GM19324 (cell line): Measurements from ENCODE around the gene CADPS.

Experiments
- ATAC-seq: cut with Tn5 transposase; IDR thresholded peaks from one replicate; pipeline ENCODE4 v1.9.1; 2021; ENCODE audit warnings: mild to moderate bottlenecking, moderate library complexity; ENCODE audit not compliant: unreplicated experiment, low FRiP score

CADPS gene

GRCh38 chr3:62700357-62700756, 174.9 kb downstream of the CADPS start:
- ATAC-seq, result no peak

DNA sequence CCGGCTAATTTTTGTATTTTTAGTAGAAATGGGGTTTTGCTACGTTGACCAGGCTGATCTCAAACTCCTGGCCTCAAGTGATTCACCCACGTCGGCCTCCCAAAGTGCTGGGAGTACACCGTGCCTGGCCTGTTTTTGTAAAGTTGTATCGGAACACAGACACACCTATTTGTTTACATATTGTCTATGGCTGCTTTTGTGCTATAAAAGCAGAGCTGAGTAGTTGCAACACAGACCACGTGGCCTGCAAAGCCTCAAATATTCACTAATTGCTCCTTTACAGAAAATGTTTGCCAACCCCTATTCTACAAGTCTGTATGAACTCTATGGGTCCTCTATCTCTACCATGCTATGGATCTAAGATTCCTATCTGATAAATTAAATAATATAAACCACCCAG, 175.5 kb downstream of the CADPS start:
- ATAC-seq, result no peak

DNA sequence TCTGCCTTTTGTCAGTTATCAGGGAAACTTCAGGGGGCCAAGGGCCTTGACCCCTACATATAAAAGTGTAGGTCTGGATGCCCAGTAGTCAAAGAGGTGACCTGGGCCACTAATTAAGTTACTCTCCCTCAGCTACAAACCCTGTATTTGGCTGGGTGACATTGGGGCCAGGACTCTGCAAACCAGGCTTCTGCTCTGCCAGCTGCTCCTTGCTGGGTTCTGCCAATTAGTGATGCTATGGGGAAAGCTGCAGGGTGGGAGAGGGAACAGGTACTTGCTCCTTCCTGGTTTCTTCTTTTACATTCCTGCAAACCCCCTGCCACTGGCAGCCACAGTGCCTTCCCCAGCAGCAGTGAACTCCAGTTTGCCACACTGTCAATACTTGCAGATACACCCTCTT, 179.2 kb downstream of the CADPS start:
- no peak for ATAC-seq

GRCh38 chr3:62688812-62689211, 186.4 kb downstream of the CADPS start:
- ATAC-seq, result no peak

- no peak for ATAC-seq
Measured at GRCh38 chr3:62688050-62688449, 187.2 kb downstream of the CADPS start.

- no peak for ATAC-seq
Measured at GRCh38 chr3:62686503-62687294, 188.5 kb downstream of the CADPS start.

- ATAC-seq, result no peak
Measured at GRCh38 chr3:62682826-62683225, 192.4 kb downstream of the CADPS start.

DNA sequence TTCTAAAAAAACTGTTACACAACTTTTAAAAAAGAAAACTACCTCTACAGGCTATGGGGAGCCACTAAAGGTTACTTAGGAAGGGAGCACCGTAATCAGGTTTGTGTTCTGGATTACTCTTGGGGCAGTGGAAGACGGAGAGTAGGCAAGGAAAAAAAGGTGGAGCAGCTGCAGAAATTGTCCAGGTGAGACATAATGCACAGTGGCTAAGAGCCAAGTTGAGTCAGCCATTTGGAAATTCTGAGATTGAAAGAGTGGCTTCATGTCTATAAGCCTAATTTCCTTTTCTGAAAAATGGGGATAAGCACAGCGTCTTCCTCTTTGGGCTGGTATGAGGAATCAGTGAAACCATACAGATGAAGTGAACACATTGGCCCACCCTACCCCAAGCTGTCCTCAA, 195.2 kb downstream of the CADPS start:
- no peak for ATAC-seq

DNA sequence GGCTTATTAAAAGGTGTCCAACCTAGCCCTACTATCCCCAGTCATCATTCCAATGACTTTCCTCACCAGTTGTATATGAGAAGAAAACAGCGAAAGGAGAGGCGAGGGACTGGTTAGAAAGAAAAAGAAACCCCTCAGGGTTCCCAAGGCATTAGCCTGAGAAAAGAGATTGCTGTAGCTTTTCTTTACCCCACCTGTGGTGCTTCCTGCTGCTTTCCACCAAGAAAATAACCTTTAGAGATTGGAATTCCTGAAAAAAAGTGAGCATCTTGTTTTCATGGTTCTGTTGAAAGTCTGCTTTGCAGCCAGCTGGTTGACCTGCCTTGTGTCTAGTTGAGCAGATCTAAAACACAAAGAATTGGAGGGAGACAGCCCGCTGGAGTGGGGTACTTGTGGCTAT, 196.4 kb downstream of the CADPS start:
- ATAC-seq, result no peak

GRCh38 chr3:62677926-62678325, 197.3 kb downstream of the CADPS start:
- no peak for ATAC-seq

- ATAC-seq, result no peak
Measured at GRCh38 chr3:62676689-62677271, 198.4 kb downstream of the CADPS start.

GRCh38 chr3:62675492-62675891, 199.7 kb downstream of the CADPS start:
- ATAC-seq, result no peak

GRCh38 chr3:62672988-62673313, 202.3 kb downstream of the CADPS start:
- ATAC-seq, result no peak

DNA sequence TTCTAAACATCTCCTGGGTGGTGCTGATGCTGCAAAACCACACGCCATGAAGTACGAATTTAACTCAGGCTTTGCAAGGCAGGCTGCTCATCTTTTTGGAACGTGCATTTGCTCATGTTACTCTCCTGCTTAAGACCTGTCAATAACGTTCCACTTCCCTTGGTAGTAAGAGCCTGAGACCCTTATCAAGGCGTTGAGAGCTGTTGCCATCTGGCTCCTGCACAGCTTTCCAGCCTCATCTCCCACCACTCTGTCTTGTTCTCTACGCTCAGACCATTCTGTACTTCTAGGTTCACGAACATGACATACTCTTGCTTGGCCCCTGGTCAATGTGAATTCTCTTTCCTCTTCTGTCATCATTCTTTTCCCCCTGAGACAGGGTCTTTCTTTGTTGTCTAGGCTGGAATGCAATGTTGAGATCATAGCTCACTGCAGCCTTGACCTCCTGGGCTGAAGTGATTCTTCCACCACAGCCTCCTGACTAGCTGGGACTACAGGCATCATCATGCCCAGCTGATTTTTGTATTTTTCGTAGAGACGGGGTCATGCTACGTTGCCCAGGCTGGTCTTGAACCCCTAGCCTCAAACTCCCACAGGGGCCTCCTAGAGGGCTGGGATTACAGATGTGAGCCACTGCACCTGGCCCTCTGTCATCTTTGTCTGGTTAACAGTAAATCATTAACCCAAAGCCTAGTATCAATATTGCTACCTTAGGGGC, 202.8 kb downstream of the CADPS start:
- ATAC-seq, result peak; percentile 81

DNA sequence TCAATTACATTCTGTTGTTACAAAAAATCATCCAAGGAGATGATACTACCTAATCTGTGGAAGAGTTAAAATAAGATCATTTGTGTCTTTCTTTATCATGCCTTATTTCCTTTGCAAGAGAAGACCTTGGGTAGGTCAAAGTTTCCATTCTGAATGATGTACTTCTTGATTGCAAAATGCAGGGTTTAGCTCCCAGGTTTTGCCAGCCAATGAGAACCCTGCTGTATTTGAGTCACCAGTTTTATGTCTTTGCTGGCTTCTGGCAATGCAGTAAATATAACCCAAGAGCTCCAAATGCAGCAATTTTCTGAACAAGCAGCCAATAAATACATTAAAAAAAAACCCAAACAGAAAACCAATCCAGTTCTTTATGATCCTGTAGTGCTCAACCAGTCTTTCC, 204.9 kb downstream of the CADPS start:
- ATAC-seq, result no peak

- ATAC-seq, result no peak
Measured at GRCh38 chr3:62669161-62669560, 206.1 kb downstream of the CADPS start.

DNA sequence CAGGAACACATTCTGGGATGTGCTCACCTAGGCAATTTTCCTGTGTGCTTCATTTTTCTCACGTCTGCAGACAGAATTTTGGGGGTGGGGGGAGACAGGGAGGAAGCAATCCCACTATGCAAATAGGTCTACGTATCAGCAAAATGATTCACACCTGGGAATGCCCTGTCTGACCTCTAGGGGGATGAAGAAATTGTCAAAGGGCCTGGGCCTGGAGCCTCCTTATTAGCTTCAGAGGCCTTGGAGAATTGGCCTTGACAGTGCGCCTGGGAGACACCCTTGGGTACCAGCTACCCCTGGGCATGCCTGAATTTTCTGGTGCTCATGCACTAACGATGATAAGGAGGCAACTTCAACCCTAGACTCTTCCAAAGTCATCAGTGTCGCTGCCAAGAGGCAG, 207.5 kb downstream of the CADPS start:
- no peak for ATAC-seq

DNA sequence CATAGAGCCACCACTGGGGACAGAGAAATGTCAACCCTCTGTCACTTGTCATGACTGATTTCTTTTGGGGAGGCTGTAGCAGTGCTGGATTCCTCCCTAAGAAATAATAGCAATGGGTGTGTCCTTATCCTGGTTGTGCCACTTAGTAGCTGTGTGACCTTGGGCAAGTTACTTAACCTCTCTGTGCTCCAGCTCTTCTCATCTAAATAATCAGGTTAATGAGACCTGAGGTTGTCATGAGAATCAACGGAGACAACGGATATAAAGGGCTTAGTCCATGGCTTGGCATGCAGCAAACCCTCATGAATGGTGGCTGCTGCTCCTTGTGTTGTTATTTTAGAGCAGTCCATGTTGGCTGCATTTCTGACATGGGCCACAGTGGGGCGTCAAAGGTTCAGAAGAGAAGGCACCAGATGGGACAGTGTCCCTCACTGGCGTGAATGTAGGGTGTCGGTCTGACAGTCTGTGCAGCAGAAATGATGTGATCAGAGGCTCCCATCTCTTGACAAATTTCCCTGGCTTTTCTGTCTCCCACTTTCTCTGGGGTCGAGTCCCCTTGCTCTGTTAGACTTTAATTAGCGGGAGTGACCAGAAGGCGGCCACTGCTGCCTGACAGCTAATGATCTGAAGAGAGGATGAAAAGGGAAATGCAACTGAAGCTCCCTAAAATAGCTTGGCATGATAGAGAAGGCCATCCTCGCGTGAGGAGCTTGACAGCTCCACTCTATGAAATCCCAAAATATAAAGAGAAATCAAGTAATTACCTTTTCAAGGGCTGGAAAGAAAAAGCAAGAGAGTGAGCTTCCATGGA, 209.4 kb downstream of the CADPS start:
- ATAC-seq, result peak; percentile 82

DNA sequence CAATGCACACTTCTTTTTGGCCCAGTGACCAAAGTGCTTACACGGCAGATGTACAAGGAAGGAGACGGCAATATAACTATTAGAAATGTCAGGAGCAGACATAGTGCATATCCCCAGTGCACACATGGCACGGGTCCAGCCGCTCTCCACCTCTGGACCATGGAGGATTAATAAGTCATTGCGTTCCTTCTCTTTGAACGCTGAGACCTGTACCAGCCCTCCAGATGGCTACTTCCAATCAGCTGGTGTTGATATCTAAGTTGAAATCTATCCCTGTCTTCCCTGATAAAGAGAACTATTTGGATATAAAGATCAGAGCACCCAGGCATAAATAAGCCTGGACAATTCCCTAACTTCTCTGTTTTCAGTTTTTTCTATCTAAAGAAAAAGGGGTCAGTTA, 212.5 kb downstream of the CADPS start:
- no peak for ATAC-seq

- no peak for ATAC-seq
Measured at GRCh38 chr3:62659660-62660059, 215.6 kb downstream of the CADPS start.

- ATAC-seq, result no peak
Measured at GRCh38 chr3:62655691-62656063, 219.5 kb downstream of the CADPS start.
